KMS-11 (cell line): Measurements from ENCODE around the gene LGALS13.

ENCODE experiments used
- H2AFZ ChIP-seq: fragments of 200-600 bp; sonication (generic); 2 replicates; pipeline ENCODE4 v1.6.1; 2016; ENCODE audit warnings: antibody characterized with exemption, mixed run types, low read depth
- H3K27ac ChIP-seq: fragments of 200-600 bp; sonication (generic); 2 replicates; pipeline ENCODE4 v1.6.1; 2016; ENCODE audit warnings: mild to moderate bottlenecking, mixed run types
- H3K27me3 ChIP-seq: fragments of 200-600 bp; sonication (generic); 2 replicates; pipeline ENCODE4 v1.6.1; 2017; ENCODE audit warnings: mild to moderate bottlenecking, low read depth, mixed run types, moderate library complexity; ENCODE audit not compliant: insufficient read depth
- H3K36me3 ChIP-seq: fragments of 200-600 bp; sonication (generic); 2 replicates; pipeline ENCODE4 v1.6.1; 2017; ENCODE audit warnings: mild to moderate bottlenecking, mixed run types; ENCODE audit not compliant: insufficient read depth
- H3K4me1 ChIP-seq: fragments of 200-600 bp; sonication (generic); 2 replicates; pipeline ENCODE4 v1.6.1; 2016; ENCODE audit warnings: mild to moderate bottlenecking, low read depth, mixed run types; ENCODE audit not compliant: poor library complexity, severe bottlenecking
- H3K4me2 ChIP-seq: fragments of 200-600 bp; sonication (generic); 2 replicates; pipeline ENCODE4 v1.7.0; 2016; ENCODE audit warnings: mild to moderate bottlenecking, mixed run types
- H3K4me3 ChIP-seq: fragments of 200-600 bp; sonication (generic); IDR thresholded peaks from 2 replicates; pipeline ENCODE4 v1.6.1; 2017; ENCODE audit warnings: low read depth, low read length, mixed read lengths; ENCODE audit not compliant: insufficient read depth
- H3K79me2 ChIP-seq: fragments of 200-600 bp; sonication (generic); 2 replicates; pipeline ENCODE4 v1.6.1; 2016; ENCODE audit warnings: low read depth, mixed run types; ENCODE audit not compliant: insufficient read depth
- H3K9ac ChIP-seq: fragments of 200-600 bp; sonication (generic); 2 replicates; pipeline ENCODE4 v1.6.1; 2016; ENCODE audit warnings: mild to moderate bottlenecking, mixed run types
- H4K20me1 ChIP-seq: fragments of 200-600 bp; sonication (generic); 2 replicates; pipeline ENCODE4 v1.6.1; 2016; ENCODE audit warnings: mild to moderate bottlenecking, mixed run types; ENCODE audit not compliant: insufficient read depth
- CTCF ChIP-seq: fragments of 200-600 bp; sonication (generic); conservative IDR thresholded peaks from 2 replicates; pipeline ENCODE4 v1.6.1; 2017; ENCODE audit warnings: low read depth, mild to moderate bottlenecking, antibody characterized with exemption, low read length, moderate library complexity, mixed read lengths

The LGALS13 gene

GRCh38 chr19:39645800-39646411 is 43.6 kb downstream of the LGALS13 start:
- H3K9ac ChIP-seq: no peak overlapping the region
- H3K36me3 ChIP-seq: no peaks in the 10 kb centered on the region
- H3K4me3 ChIP-seq: no peak overlapping the region
- TF ChIP-seq CTCF: no peak
- H3K4me2 ChIP-seq: no peak overlapping the region
- H3K27me3 ChIP-seq: no peaks in the 10 kb centered on the region
- no peak overlapping the region for H2AFZ ChIP-seq
- no peaks in the 10 kb centered on the region for H3K79me2 ChIP-seq
- H3K27ac ChIP-seq: no peak overlapping the region
- no peaks in the 10 kb centered on the region for H3K4me1 ChIP-seq
- no peaks in the 10 kb centered on the region for H4K20me1 ChIP-seq

- no peak for TF ChIP-seq CTCF
- H2AFZ ChIP-seq: no peak overlapping the region
- no peak overlapping the region for H3K27ac ChIP-seq
- H3K4me2 ChIP-seq: no peak overlapping the region
- no peaks in the 10 kb centered on the region for H3K27me3 ChIP-seq
- H3K4me1 ChIP-seq: no peaks in the 10 kb centered on the region
- no peak overlapping the region for H3K4me3 ChIP-seq
- no peaks in the 10 kb centered on the region for H3K79me2 ChIP-seq
- no peaks in the 10 kb centered on the region for H3K36me3 ChIP-seq
- no peak overlapping the region for H3K9ac ChIP-seq
- no peaks in the 10 kb centered on the region for H4K20me1 ChIP-seq
Observed at GRCh38 chr19:39647918-39648317, 45.6 kb downstream of the LGALS13 start.

- H3K4me3 ChIP-seq: no peak within 1 kb of the TSS
- H3K9ac ChIP-seq: no peak within 1 kb of the TSS
- no peaks in the 10 kb centered on the region for H3K4me1 ChIP-seq
- no peaks in the 10 kb centered on the region for H3K27me3 ChIP-seq
- no peaks in the 10 kb centered on the region for H3K36me3 ChIP-seq
- H2AFZ ChIP-seq: no peak within 1 kb of the TSS
- no peaks in the 10 kb centered on the region for H3K79me2 ChIP-seq
- H4K20me1 ChIP-seq: no peaks in the 10 kb centered on the region
- no peak within 1 kb of the TSS for H3K27ac ChIP-seq
- TF ChIP-seq CTCF: no peak
- H3K4me2 ChIP-seq: no peak within 1 kb of the TSS
Observed at GRCh38 chr19:39655613-39656012, 53.3 kb downstream of the LGALS13 start, which contains the start of gene LGALS16. Gene LGALS16, plus strand, starts transcription at chr19:39655913. Its CDS starts 49 bp downstream, at chr19:39655962.
